Measurements from ENCODE around the gene ZFP14.

ZFP14 gene

GRCh38 chr19:36418287-36419001 lies 39.4 kb upstream of the ZFP14 start, which contains the start of gene ZFP82 (continued):
- TF ChIP-seq ZNF580 (tag by site-specific recombination; IDR thresholded peaks at IDR 0.05) (peak; percentile 67; the same call in 1 of the 2 replicates), ZNF510 (tag by site-specific recombination; IDR thresholded peaks at IDR 0.05; ENCODE audit: insufficient replicate concordance) (no peak), TRIM28 (IDR thresholded peaks at IDR 0.05; ENCODE audit: borderline replicate concordance, low read length) (no peak), ZBTB21 (tag by site-specific recombination; IDR thresholded peaks at IDR 0.05) (peak; percentile 88), ZNF639 (tag by site-specific recombination; IDR thresholded peaks at IDR 0.05) (no peak; the same call in 1 of the 2 replicates), ZNF600 (tag by site-specific recombination; IDR thresholded peaks at IDR 0.05) (peak; percentile 100), ZNF514 (tag by site-specific recombination; IDR thresholded peaks at IDR 0.05) (no peak), ZNF391 (tag by site-specific recombination; IDR thresholded peaks at IDR 0.05; ENCODE audit: borderline replicate concordance, low read depth) (peak; percentile 51; the same call in 1 of the 2 replicates), ZNF354C (tag by site-specific recombination; IDR thresholded peaks at IDR 0.05; ENCODE audit: borderline replicate concordance, low read depth) (no peak), ZNF530 (tag by site-specific recombination; IDR thresholded peaks at IDR 0.05; ENCODE audit: low read depth) (no peak), REPIN1 (tag by site-specific recombination; IDR thresholded peaks at IDR 0.05; ENCODE audit: low read depth) (peak; percentile 59; the same call in 1 of the 2 replicates), ZNF692 (tag by site-specific recombination; IDR thresholded peaks at IDR 0.05) (peak; percentile 86), ZNF169 (tag by site-specific recombination; IDR thresholded peaks at IDR 0.05) (0 out of 2 replicates have a peak, but pooled peaks have one; percentile 50), ZNF394 (tag by site-specific recombination; IDR thresholded peaks at IDR 0.05; ENCODE audit: borderline replicate concordance) (peak; percentile 55; the same call in 1 of the 2 replicates), ZNF701 (tag by site-specific recombination; IDR thresholded peaks at IDR 0.05) (no peak), ZNF155 (tag by site-specific recombination; IDR thresholded peaks at IDR 0.05) (no peak), ZNF558 (tag by site-specific recombination; IDR thresholded peaks at IDR 0.05) (no peak), ZBTB7A (tag by site-specific recombination; IDR thresholded peaks at IDR 0.05; ENCODE audit: low read depth) (peak; percentile 98), ZNF121 (tag by site-specific recombination; IDR thresholded peaks at IDR 0.05) (peak; percentile 72), ZNF664 (tag by site-specific recombination; IDR thresholded peaks at IDR 0.05) (no peak), ZNF621 (tag by site-specific recombination; IDR thresholded peaks at IDR 0.05) (no peak), SP7 (tag by site-specific recombination; IDR thresholded peaks at IDR 0.05) (peak; percentile 82), ZNF248 (tag by site-specific recombination; IDR thresholded peaks at IDR 0.05) (no peak), ZNF266 (tag by site-specific recombination; IDR thresholded peaks at IDR 0.05; ENCODE audit: low read depth) (no peak), ZNF114 (tag by site-specific recombination; IDR thresholded peaks at IDR 0.05) (no peak), ZNF146 (tag by site-specific recombination; IDR thresholded peaks at IDR 0.05) (peak; percentile 3; the same call in 1 of the 2 replicates), ZNF488 (tag by site-specific recombination; IDR thresholded peaks at IDR 0.05) (no peak), ZNF623 (tag by site-specific recombination; IDR thresholded peaks at IDR 0.05) (0 out of 2 replicates have a peak, but pooled peaks have one; percentile 7), ZNF707 (tag by site-specific recombination; IDR thresholded peaks at IDR 0.05) (0 out of 2 replicates have a peak, but pooled peaks have one; percentile 5)
- TF ChIP-seq, protein P1, sequence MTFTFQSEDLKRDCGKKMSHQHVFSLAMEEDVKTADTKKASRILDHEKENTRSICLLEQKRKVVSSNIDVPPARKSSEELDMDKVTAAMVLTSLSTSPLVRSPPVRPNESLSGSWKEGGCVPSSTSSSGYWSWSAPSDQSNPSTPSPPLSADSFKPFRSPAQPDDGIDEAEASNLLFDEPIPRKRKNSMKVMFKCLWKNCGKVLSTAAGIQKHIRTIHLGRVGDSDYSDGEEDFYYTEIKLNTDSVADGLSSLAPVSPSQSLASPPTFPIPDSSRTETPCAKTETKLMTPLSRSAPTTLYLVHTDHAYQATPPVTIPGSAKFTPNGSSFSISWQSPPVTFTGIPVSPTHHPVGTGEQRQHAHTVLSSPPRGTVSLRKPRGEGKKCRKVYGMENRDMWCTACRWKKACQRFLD (tag by site-specific recombination; IDR thresholded peaks at IDR 0.05): no peak
- TF ChIP-seq, protein P2, sequence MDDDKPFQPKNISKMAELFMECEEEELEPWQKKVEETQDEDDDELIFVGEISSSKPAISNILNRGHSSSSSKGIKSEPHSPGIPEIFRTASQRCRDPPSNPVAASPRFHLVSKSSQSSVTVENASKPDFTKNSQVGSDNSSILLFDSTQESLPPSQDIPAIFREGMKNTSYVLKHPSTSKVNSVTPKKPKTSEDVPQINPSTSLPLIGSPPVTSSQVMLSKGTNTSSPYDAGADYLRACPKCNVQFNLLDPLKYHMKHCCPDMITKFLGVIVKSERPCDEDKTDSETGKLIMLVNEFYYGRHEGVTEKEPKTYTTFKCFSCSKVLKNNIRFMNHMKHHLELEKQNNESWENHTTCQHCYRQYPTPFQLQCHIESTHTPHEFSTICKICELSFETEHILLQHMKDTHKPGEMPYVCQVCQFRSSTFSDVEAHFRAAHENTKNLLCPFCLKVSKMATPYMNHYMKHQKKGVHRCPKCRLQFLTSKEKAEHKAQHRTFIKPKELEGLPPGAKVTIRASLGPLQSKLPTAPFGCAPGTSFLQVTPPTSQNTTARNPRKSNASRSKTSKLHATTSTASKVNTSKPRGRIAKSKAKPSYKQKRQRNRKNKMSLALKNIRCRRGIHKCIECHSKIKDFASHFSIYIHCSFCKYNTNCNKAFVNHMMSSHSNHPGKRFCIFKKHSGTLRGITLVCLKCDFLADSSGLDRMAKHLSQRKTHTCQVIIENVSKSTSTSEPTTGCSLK (tag by site-specific recombination; IDR thresholded peaks at IDR 0.05): no peak
- TF ChIP-seq, protein P3, sequence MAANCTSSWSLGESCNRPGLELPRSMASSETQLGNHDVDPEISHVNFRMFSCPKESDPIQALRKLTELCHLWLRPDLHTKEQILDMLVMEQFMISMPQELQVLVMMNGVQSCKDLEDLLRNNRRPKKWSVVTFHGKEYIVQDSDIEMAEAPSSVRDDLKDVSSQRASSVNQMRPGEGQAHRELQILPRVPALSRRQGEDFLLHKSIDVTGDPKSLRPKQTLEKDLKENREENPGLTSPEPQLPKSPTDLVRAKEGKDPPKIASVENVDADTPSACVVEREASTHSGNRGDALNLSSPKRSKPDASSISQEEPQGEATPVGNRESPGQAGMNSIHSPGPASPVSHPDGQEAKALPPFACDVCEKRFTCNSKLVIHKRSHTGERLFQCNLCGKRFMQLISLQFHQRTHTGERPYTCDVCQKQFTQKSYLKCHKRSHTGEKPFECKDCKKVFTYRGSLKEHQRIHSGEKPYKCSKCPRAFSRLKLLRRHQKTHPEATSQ (tag by site-specific recombination; IDR thresholded peaks at IDR 0.05): 0 out of 2 replicates have a peak, but pooled peaks have one; percentile 46
